NCI-H2171 treated with DMSO at 0.1 percent for 48 hours (cell line): ENCODE measurements around the gene NXPH1.

Experiments used
- DNase-seq: peaks from one replicate; lab custom pipeline; 2025; lab: John Stamatoyannopoulos, UW

The NXPH1 gene

GRCh38 chr7:8436965-8437364, 3.6 kb downstream of the NXPH1 start:
- peak; percentile 27 for DNase-seq

GRCh38 chr7:8437606-8438005, 4.2 kb downstream of the NXPH1 start:
- no peak for DNase-seq

GRCh38 chr7:8440670-8441069, 7.3 kb downstream of the NXPH1 start:
- DNase-seq: no peak

- no peak for DNase-seq
Observed at GRCh38 chr7:8441106-8441965, 7.9 kb downstream of the NXPH1 start.

- DNase-seq: no peak
Observed at GRCh38 chr7:8442051-8442813, 8.8 kb downstream of the NXPH1 start.

- no peak for DNase-seq
Observed at GRCh38 chr7:8442814-8443304, 9.4 kb downstream of the NXPH1 start.

- no peak for DNase-seq
Observed at GRCh38 chr7:8443576-8444467, 10.4 kb downstream of the NXPH1 start.

GRCh38 chr7:8444468-8444769, 11.0 kb downstream of the NXPH1 start:
- peak; percentile 5 for DNase-seq

GRCh38 chr7:8453535-8453934, 20.1 kb downstream of the NXPH1 start:
- no peak for DNase-seq

GRCh38 chr7:8455426-8455825, 22.0 kb downstream of the NXPH1 start:
- DNase-seq: no peak

- DNase-seq: no peak
Observed at GRCh38 chr7:8462309-8462708, 28.9 kb downstream of the NXPH1 start.

- no peak for DNase-seq
Observed at GRCh38 chr7:8465338-8465737, 31.9 kb downstream of the NXPH1 start.

GRCh38 chr7:8480527-8480926, 47.1 kb downstream of the NXPH1 start:
- DNase-seq: no peak

GRCh38 chr7:8481096-8481495, 47.7 kb downstream of the NXPH1 start:
- DNase-seq: no peak

GRCh38 chr7:8481752-8482446, 48.5 kb downstream of the NXPH1 start:
- no peak for DNase-seq

- no peak for DNase-seq
Observed at GRCh38 chr7:8490391-8491045, 57.1 kb downstream of the NXPH1 start.

- DNase-seq: peak; percentile 59
Observed at GRCh38 chr7:8491106-8491505, 57.7 kb downstream of the NXPH1 start.

- no peak for DNase-seq
Observed at GRCh38 chr7:8491544-8492489, 58.4 kb downstream of the NXPH1 start.

GRCh38 chr7:8499128-8499527, 65.7 kb downstream of the NXPH1 start:
- DNase-seq: no peak

- peak; percentile 23 for DNase-seq
Observed at GRCh38 chr7:8500286-8500685, 66.9 kb downstream of the NXPH1 start.
